ENCODE data around the gene HMCES. TPM values are rescaled to one million over a fixed set of nuclear protein-coding genes. Genes with fewer than 3 reads are reported as not detected.
"Not testable (repeated sequence)": the region's sequence is repeated elsewhere in the genome, so short reads cannot be mapped to it uniquely, and the experiment has no call there.

HMCES gene
- total RNA-seq, 4 donors from 2014 or later: 24.5 to 39.3 (median 30.6) TPM

DNA sequence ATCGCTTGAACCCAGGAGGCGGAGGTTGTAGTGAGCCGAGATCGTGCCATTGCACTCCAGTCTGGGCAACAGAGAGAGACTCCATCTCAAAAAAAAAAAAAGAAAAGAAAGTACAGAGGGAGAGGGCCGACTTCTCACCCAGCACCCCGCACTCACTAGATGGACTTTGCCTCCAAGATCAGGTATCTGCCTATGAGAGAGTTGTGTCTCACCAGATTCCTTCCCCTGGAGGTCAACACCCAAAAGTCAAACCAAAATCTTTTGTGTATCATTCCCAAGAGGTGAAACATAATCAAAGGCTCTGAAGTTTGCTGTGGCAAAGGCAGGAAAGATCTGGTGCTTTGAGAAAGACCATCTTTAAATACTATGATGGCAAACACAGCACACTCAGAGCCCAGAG lies 51.2 kb downstream of the HMCES start:
- no peak overlapping the region for H3K4me3 ChIP-seq
- no peak for TF ChIP-seq POLR2AphosphoS5 (IDR thresholded peaks at IDR 0.05)
- TF ChIP-seq EP300 (IDR thresholded peaks at IDR 0.05): no peak
- no peak for TF ChIP-seq POLR2A (IDR thresholded peaks at IDR 0.05; ENCODE audit: low read depth)
- TF ChIP-seq, protein P1, sequence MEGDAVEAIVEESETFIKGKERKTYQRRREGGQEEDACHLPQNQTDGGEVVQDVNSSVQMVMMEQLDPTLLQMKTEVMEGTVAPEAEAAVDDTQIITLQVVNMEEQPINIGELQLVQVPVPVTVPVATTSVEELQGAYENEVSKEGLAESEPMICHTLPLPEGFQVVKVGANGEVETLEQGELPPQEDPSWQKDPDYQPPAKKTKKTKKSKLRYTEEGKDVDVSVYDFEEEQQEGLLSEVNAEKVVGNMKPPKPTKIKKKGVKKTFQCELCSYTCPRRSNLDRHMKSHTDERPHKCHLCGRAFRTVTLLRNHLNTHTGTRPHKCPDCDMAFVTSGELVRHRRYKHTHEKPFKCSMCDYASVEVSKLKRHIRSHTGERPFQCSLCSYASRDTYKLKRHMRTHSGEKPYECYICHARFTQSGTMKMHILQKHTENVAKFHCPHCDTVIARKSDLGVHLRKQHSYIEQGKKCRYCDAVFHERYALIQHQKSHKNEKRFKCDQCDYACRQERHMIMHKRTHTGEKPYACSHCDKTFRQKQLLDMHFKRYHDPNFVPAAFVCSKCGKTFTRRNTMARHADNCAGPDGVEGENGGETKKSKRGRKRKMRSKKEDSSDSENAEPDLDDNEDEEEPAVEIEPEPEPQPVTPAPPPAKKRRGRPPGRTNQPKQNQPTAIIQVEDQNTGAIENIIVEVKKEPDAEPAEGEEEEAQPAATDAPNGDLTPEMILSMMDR (IDR thresholded peaks at IDR 0.05): no peak
- WGBS: 94% methylated on average over 6 of the region's 6 CpGs
- no peak for DNase-seq (ENCODE audit: extremely low spot score)
- peaks cover 0 to 5% (median 2%) of the 10 kb centered on the region in 4 donors for H3K36me3 ChIP-seq
- no peak overlapping the region for H3K27ac ChIP-seq (replicated peaks in 1 of 4)
- H3K9me3 ChIP-seq: no peaks in the 10 kb centered on the region
- no peaks in the 10 kb centered on the region for H3K4me1 ChIP-seq
- H3K27me3 ChIP-seq: no peaks in the 10 kb centered on the region
- intact Hi-C loops (cut with DNase I): no loop called here

DNA sequence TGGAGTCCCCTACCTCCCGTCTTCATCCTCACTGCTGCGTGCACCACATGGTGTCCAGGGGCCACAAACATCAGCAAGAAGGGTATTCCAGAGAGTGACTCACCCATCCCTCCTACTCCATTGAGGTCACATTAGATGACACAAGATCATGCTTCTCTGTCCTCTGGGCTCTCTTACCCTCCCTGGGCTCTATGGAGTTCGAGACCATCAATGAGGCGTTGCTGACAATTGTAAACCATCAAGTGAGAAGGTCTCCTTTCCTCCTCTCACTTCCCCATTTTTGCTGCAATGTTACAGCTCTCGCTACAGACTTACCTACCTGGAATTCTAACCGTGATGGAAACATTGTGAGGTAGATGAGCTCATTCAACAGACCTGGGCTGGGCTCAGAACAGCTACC lies 51.7 kb downstream of the HMCES start:
- no peak overlapping the region for H3K27ac ChIP-seq (replicated peaks in 1 of 4)
- no peak for TF ChIP-seq EP300 (IDR thresholded peaks at IDR 0.05)
- TF ChIP-seq POLR2A (IDR thresholded peaks at IDR 0.05; ENCODE audit: low read depth): no peak
- TF ChIP-seq, protein P1 (IDR thresholded peaks at IDR 0.05): no peak
- TF ChIP-seq POLR2AphosphoS5 (IDR thresholded peaks at IDR 0.05): no peak
- H3K4me1 ChIP-seq: no peaks in the 10 kb centered on the region
- intact Hi-C loops (cut with DNase I): no loop called here
- H3K36me3 ChIP-seq: no peaks in the 10 kb centered on the region
- no peak overlapping the region for H3K4me3 ChIP-seq
- no peak for DNase-seq (ENCODE audit: extremely low spot score)
- no peaks in the 10 kb centered on the region for H3K9me3 ChIP-seq
- 85% methylated on average over 6 of the region's 6 CpGs for WGBS
- no peaks in the 10 kb centered on the region for H3K27me3 ChIP-seq

DNA sequence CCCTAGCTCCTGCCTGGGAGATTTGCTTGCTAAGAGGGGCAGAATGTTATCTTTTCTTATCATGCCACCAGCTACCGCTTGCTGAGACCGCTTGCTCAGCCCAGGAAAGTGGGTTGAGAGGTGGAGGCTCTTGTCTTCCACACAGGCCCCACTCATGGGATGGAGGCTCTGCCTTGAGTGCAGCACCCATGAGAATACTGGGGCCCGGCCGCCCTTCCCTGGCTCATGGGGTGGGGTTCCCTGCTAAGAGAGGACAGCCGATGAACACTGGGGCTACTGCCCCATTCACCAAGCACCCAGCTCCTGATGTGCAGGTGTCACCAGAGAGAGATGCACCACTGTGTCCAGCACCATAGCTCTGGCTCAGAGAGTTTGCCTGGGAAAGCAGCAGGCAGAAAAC lies 55.2 kb downstream of the HMCES start:
- intact Hi-C loops (cut with DNase I): no loop called here
- Histone ChIP-seq H3K27ac (replicated peaks in 1 of 4) (no peak overlapping the region), H3K36me3 (no peaks in the 10 kb centered on the region), H3K27me3 (no peaks in the 10 kb centered on the region), H3K9me3 (no peaks in the 10 kb centered on the region), H3K4me1 (no peaks in the 10 kb centered on the region), H3K4me3 (no peak overlapping the region)
- no peak for DNase-seq (ENCODE audit: extremely low spot score)
- WGBS: 87% methylated on average over 4 of the region's 5 CpGs
- TF ChIP-seq EP300 (IDR thresholded peaks at IDR 0.05) (no peak), POLR2AphosphoS5 (IDR thresholded peaks at IDR 0.05) (no peak), POLR2A (IDR thresholded peaks at IDR 0.05; ENCODE audit: low read depth) (no peak)
- TF ChIP-seq, protein P1 (IDR thresholded peaks at IDR 0.05): no peak

DNA sequence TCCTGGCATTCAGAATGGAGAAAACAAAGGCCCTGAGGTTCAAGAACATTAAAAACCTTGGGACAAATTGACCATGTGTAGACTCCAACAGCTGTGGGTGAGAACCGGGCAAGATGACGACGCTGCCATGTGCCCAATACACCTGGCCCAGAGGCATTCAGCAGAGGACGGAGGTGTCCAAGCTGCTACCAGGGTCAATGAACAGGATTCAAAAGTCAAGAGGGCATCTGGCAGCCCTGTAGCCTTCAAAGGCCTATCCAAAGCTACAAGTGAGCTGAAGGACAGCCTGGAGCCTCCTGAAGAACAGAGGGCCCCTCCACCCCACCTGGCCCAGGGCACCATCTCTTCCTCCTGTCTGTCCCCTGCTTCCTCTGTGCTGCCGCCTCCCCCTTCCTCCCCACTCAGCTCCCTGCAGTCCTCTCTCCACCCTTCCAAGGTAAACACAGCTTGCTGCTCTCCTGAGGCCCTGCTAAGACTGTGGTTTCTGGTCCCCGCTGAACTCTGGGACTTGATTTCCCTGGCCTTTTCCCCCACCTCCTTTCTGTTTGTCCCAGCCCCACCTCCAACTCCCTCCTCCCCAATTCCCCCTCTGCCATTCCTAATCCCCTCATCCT lies 57.5 kb downstream of the HMCES start:
- DNase-seq (ENCODE audit: extremely low spot score): no peak
- no peaks in the 10 kb centered on the region for H3K27me3 ChIP-seq
- WGBS: 81% methylated on average over 6 of the region's 6 CpGs

DNA sequence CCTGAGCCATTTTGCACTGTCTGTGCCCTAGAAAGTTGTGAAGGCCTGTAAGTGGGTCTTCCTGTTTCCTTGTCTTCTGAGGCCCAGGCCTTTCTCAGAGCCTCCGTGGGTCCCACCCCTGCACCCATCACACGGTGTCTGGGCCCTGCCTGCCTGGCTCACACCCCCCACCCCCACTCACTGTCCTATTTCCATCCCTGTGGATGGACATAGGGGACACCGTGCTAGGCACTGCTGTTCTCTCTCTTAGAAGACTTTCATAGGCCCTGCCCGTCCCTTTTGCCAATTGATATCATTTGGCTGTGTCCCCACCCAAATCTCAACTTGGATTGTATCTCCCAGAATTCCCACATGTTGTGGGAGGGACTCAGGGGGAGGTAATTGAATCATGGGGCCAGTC lies 59.0 kb downstream of the HMCES start:
- H3K4me3 ChIP-seq; H3K4me1 ChIP-seq; DNase-seq (ENCODE audit: extremely low spot score); H3K27ac ChIP-seq (replicated peaks in 1 of 4); intact Hi-C loops (cut with DNase I); H3K9me3 ChIP-seq; H3K27me3 ChIP-seq; H3K36me3 ChIP-seq: not testable (repeated sequence)
- WGBS: 89% methylated on average over 4 of the region's 4 CpGs

More for the DNA sequence above, 57.5 kb downstream of the HMCES start:
- H3K4me3 ChIP-seq: no peak overlapping the region
- H3K36me3 ChIP-seq: no peaks in the 10 kb centered on the region
- no peak overlapping the region for H3K27ac ChIP-seq (replicated peaks in 1 of 4)
- H3K9me3 ChIP-seq: no peaks in the 10 kb centered on the region
- intact Hi-C loops (cut with DNase I): no loop called here
- TF ChIP-seq POLR2AphosphoS5 (IDR thresholded peaks at IDR 0.05) (no peak), EP300 (IDR thresholded peaks at IDR 0.05) (no peak), POLR2A (IDR thresholded peaks at IDR 0.05; ENCODE audit: low read depth) (no peak)
- TF ChIP-seq, protein P1 (IDR thresholded peaks at IDR 0.05): no peak
- no peaks in the 10 kb centered on the region for H3K4me1 ChIP-seq

DNA sequence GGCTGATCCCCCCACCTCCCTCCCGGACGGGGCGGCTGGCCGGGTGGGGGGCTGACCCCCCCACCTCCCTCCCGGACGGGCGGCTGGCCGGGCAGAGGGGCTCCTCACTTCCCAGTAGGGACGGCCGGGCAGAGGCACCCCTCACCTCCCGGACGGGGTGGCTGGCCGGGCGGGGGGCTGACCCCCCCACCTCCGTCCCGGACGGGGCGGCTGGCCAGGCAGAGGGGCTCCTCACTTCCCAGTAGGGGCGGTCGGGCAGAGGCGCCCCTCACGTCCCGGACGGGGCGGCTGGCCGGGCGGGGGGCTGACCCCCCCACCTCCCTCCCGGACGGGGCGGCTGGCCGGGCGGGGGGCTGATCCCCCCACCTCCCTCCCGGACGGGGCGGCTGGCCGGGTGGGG lies 60.5 kb downstream of the HMCES start:
- H3K4me3 ChIP-seq; DNase-seq (ENCODE audit: extremely low spot score); H3K36me3 ChIP-seq; intact Hi-C loops (cut with DNase I); H3K4me1 ChIP-seq; H3K27ac ChIP-seq (replicated peaks in 1 of 4); H3K9me3 ChIP-seq: not testable (repeated sequence)
- peaks cover 0 to 16% (median 1%) of the 10 kb centered on the region in 4 donors for H3K27me3 ChIP-seq
- WGBS: no CpG with 5 or more reads among the region's 36 CpGs

DNA sequence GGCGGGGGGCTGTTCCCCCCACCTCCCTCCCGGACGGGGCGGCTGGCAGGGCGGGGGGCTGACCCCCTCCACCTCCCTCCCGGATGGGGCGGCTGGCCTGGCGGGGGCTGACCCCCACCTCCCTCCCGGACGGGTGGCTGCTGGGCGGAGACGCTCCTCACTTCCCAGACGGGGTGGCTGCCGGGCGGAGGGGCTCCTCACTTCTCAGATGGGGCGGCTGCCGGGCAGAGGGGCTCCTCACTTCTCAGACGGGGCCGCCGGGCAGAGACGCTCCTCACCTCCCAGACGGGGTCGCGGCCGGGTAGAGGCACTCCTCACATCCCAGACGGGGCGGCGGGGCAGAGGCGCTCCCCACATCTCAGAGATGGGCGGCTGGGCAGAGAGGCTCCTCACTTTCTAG lies 61.2 kb downstream of the HMCES start:
- H3K9me3 ChIP-seq; intact Hi-C loops (cut with DNase I); DNase-seq (ENCODE audit: extremely low spot score); H3K4me3 ChIP-seq; H3K27ac ChIP-seq (replicated peaks in 1 of 4); H3K36me3 ChIP-seq: not testable (repeated sequence)
- 97% methylated on average over 15 of the region's 30 CpGs for WGBS
- Histone ChIP-seq H3K4me1 (peaks cover 7 to 15% (median 13%) of the 10 kb centered on the region in 4 donors), H3K27me3 (peaks cover 0 to 22% (median 1%) of the 10 kb centered on the region in 4 donors)
